ENCODE results near the gene RCVRN.

RCVRN gene

DNA sequence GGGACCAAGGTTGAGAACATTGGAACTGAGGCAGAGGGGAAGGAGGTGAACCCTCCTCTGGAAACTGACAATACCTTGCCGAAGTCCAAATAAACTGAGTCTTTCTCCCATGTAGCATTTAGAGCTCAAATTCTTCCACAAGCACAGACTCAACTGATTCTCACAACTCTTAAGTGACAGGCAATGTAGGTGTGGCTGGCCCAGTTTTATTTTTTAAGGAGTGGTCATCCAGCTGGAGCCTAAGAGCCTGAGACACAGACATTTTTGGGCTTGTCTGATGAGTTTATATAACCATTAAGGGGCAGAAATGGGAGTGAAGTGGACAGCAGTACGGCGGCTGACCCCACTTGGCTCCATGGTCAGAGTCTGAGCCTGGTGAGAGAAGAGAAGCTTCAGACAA is 10.8 kb downstream of the RCVRN start:
- no peak for DNase-seq

DNA sequence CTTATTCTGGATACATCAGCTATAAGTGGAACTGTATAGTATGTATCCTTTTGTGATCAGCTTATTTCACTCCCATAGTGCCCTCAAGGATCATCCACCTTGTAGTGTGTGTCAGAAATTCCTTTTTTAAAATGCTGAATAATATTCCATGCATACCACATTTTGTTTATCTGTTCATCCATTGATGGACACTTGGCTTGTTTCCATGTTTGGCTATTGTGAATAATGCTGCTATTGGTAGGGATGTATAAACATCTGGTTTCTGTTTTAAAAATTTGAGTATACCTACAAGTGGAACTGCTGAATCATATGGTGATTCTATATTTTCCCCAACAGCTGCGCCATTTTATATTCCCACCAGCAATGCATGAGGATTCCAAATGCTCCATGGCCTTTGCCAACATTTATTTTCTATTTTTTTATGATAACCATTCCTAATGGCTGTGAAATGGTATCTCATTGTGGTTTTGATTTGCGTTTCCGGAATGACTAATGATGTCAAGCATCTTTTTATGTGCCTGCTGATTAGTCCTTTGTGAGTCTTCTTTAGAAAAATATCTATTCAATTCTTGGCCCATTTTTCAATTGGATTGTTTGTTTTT is 11.6 kb downstream of the RCVRN start:
- no peak for DNase-seq

DNA sequence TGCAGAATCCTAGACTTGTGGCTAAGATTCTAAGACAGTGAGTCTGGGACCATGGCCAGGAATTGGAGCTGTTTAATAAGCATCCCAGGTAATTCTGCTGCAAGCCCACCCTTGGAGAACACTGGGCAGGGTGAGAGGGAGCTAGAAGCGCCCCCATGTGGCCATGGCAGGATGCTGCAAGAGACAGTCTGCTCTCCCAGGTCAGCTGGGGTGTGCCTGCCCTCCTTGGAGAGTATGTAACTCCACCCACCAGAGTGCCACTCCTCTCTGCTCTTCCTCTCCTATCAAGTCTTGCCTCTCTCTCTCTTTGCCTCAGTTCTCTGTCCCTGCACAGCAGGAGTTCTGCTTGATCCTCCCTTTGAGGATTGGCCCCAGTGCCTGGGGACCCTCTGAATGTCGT is 14.9 kb downstream of the RCVRN start:
- DNase-seq = no peak

DNA sequence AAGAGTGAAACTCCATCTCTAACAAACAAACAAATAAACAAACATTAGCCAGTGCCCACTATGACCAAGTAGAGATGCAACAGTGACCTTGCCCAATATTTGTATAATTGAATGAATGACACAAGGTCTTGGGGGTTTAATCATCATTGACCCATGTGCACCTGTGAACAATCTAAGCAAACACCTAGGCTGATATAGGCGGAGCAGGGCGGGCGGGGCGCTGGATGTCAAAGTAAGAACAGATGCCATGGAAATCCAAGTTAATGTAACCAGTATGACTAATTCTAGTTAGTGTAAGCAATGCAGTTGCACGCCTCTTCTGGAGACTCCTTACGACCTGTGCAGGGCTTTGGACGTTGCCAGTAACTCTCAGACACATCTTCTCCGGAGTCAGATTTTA is 17.6 kb downstream of the RCVRN start:
- DNase-seq = no peak

DNA sequence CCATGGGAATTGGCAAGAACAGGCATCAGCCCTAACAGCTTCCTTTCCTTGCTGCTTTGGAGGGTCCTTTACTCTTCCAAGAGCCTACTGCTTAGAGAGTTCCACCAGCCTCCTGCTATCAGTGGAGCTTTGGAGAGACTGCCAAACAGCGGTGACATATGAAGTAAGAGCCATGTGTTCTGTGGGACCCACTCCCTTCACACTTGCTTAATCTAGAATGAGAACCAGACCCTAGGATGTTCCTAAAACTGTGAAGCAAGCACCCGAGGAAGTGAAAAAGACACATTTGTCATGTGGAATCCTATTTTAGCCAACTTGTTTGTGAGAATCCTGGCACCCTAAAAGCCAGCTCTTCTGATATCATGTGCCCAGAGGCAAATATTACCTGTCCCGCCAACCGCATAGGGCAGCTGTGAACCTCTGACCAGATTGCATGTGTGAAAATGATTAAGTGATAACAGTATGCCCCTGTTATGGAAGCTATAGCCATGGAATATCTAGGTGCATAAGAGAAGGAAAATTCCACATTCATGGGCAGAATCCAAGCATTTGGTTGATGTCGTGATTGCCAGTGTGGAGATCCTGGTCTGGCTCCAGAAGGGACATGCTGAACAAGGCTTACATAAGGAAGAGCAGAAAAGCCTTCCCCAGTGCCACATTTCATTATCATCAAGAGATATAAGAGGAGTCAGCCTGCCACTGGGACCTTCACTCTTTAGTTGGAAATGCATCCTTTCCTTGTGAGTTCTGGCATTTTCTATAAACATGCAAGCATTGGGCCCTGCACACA is 18.7 kb downstream of the RCVRN start:
- DNase-seq = no peak

DNA sequence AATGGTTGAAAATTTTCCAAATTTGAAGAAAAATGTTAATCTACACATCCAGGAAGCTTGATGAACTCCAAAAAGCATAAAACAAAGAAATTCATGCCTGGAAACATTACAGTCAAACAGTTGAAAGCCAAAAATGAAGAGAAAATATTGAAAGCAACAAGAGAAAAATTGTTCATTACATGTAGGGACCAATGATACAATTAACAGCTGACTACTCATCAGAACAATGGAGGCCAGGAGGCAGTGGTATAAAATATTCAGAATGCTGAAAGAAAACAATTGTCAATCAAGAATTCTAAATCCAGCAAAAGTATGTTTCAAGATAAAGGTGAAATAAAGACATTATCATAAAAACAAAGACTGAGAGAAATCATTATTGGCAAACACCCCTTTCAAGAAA is 21.6 kb downstream of the RCVRN start:
- no peak for DNase-seq

DNA sequence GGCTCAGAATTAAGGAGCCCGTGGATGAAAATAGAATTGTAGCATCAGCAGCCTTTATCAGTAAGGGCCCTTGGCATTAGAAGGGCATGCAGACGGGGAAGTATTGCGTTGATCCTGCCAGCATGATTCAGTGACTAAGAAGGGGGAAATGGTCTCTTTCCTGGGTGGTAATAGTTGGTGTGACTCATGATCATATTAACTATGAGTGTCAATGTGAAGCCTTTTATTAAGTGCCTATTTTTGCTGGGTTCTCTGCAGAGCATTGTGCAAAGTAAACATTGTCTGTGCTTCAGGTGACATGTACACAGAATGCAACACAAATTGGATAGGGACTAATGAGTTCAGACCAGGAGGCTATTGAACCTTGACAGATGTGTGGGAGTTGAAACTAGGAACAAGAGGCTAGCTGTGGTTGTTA is 24.5 kb downstream of the RCVRN start:
- DNase-seq = no peak

DNA sequence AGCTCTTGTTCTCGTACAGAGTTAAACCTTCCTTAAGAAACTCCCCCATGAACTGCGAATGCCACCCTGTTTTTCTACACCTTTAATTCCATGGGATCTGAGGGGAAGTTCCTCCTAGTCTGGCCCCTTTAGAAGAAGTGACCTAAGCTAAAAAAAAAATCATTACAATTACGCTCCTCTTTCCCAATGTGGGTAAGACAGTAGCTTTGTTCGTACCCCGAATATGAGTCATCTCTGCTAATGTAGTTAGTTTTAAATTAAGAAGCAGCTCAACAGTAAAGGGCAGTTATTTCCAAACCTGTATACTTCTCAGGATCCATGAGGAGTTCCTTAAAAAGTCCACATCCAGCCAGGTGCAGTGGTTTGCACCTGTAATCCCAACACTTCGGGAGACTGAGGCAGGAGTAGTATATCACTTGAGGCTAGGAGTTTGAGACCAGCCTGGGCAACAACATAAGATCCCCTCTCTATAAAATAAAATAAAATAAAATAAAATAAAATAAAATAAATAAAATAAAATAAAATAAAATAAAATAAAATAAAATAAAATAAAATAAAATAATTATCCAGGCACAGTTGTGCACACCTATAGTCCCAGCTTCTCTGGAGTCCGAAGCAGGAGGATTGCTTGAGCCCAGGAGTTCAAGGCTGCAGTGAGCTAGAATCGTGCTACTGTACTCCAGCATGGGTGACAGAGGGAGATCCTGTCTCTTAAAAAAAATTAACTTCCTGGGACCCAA is 26.1 kb downstream of the RCVRN start:
- no peak for DNase-seq

DNA sequence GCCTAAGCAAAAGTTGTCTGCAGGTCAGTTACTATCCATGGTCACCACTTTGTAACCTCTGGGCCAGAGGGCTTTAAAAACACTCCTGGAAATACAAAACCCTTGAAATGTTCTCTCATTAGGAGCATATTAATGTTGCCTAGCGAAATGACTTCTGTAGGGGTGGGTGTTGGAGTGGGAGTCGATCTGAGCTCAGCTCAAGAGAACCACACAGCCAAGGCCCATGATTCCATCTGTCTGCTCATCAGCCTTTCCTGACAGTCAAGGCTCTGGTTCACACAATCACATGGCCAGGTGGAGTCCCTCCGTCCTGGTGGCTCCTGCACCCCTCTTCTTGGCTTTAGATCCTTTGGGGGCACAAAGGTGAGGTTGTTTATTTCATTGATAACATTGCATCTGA is 26.7 kb downstream of the RCVRN start:
- no peak for DNase-seq

DNA sequence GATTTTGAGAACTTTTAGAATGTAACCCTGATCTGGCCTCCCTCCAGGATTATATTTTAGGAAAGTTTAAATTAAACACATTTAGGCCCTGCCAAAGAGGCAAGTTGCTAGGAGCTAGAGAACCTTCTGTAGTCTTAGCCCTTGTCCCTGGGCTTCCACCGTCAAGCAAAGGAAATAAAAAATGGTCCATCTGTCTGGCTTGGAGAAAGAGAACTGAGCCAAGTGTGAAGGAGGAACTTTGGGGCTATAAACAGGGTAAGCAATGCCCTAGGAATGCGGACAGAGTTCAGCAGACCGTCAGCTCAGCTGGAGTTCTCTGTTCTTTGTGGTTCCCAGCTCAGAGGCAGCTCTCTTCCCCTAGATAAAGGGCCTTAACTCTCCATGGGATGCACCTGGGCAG is 29.6 kb downstream of the RCVRN start:
- DNase-seq = no peak

DNA sequence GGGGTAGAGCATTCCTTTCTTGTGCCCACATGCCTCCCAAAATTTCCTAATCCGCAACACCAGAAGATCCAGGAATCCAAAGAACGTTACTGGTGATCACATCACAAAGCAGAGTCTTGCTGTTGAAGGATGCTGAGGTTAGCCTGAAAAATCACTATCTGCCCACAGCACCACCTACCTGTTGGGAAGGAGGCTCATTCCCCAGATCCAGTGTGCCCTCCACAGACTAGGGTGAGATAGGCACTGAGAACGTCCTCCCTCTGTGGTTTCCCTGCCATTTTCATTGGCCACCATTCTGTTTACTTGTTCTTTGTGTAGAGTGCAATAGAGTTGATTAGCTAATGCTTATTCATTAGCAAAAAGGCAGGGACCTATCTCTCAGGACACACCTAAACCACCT is 30.3 kb downstream of the RCVRN start:
- no peak for DNase-seq

DNA sequence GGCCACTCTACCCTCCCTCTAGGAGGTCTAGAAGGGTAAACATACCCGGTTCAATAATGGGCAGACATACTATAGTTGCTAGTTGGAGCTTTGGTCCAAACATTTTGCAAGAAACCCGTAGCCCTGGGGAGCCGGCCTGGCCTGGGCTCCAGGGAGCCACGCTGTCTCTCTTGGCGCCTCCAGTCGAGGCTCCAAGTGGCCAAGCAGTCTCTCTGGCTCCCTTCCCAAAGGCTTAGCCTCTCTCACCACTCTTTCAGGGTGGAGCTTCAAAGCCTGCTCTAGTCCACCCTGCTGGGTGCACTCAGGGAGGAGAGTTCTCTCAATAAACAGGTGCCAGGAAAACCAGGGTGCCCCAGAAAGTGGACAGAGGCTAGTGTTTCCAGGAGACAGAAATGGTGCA is 32.2 kb downstream of the RCVRN start:
- no peak for DNase-seq

DNA sequence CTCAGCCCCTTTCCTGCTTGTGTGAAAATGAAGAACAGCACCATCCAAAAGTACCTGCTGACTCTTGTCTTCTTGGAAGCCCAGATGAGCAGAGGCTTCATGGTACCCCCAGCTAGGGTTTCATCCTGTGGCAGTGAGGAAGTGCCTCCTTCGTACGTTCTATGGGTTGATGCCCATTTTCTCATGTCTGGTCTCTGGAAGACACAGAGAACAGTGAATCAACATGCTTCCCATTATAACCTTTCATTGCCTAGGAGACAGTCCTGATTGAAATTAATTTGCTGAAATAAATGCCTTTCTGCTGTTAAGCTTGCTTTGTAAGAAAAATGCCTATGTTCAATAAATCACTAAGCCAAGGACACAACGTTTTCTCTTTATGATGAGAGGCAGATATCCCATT is 36.5 kb downstream of the RCVRN start:
- no peak for DNase-seq

DNA sequence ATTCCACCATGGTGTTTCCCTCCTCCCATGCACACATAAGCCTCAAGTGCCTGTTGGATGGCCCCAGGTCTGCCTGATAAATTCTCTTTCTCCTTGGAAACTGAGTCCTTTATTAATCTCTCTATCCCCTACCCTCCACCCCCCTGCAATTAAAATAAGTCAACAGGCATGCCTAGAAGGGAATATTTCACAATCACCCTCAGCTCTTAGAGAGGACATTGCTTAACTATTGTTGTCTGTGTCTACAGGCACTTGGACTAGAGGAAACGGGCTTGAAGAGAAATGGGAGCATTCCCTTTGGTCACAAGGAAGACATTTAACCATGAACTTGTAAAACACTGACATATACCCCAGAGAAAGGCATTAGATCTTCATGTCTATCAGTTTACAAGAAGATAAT is 39.5 kb downstream of the RCVRN start:
- DNase-seq = no peak

DNA sequence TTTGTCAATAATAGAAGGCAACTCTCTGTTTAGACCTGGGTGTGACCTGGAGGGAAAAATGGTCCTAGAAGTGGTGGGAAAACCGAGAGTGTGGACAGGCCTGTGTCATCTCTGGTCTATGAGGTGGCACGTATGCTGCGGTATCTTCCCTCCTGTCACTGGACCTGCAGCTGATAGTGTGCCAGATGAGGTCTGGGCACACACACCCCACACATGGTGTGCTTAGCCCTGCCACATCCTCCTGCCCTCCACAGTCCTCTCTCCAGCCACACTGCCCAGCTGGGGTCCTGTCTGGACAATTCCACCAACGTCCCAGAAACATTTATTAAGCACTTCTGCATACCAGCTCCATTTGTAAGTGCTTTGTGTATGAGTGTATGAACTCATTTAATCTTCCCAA is 42.1 kb downstream of the RCVRN start:
- DNase-seq = no peak

DNA sequence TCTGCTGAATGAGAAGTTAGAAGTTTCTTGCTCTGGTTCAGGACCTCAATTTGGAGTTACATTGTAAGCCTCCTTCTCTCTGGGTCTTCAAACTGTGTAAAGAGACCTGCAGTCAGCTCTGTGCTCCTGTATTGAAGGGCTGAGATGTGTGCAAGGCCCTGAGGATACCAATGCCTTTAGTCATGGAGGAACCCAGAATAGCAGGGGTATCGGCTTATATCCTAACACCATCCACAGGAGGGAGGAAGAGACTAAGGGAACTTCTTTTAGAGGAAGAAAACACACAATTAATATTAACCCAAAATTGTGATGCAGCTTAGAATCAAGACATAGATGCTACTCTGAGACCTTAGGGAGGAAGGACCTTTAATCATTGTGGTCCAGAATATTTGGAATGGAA is 42.9 kb downstream of the RCVRN start:
- DNase-seq = no peak

DNA sequence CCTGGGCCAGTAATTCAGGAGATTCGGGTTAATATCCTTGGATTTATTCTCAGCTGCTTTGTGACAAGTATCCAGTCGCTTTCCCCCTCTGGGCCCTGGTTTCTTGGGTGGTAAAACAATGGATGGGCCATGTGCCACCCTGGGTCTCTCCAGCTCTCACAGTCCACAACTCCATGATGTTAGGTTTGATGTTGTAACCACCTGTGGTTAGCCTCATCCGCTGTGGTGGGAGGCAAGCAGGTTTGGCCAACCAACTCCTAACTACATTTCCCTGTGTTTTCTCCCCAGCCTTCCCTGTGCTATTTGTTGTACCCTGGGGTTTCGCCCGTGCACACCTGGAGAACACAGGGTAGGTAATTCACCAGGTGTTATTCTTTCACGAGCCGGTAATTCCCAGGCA is 44.2 kb downstream of the RCVRN start:
- DNase-seq = no peak

DNA sequence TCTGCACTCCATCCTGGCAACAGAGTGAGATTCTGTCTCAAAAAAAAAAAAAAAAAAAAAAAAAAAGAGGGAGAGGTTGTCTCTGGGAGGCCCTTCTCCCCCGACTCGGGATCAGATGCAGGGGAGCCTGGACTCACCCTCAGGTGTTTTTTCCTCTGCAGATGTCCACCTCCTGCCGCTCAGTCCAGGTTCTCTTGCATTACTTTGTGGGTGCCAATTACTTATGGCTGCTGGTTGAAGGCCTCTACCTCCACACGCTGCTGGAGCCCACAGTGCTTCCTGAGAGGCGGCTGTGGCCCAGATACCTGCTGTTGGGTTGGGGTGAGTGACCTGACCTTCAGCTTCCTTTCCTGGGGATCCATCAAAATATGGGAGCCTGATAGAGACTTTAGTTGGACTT is 45.3 kb downstream of the RCVRN start:
- DNase-seq = no peak

DNA sequence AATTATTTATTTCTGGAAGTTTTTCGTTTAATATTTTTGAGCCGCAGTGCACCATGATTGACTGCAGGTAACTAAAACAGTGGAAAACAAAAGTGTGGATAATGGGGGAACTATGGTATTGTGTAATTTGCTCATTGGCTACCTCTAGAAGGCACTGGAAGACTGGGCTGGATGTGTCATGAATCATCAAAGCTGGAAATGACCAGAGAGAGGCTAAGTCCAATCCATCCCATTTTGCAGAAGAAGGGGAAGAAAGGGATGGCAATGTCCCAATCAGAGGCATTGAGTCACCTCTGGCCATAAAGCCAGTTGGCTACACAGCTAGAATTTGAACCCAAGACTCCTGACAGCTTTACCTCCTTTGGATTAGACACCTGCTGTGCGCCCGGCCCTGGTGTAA is 50.0 kb downstream of the RCVRN start:
- DNase-seq = no peak

DNA sequence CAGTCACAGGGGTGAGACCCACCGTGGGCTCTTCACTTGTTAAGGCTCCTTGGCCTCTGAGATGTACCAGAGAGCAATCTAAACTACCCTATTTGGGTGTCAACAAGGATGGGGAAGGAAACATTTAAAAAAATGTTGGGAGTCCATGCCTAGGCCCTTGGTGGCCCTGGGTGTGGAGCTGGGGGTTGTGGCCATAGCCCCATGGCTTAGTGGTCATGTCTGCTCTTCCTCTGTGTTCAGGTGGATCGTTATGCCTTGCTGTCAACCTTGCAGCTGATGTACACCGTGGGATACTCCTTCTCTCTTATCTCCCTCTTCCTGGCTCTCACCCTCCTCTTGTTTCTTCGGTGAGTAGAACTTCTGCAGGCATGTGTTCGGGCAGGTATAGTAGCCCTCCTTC is 50.8 kb downstream of the RCVRN start:
- DNase-seq = no peak

DNA sequence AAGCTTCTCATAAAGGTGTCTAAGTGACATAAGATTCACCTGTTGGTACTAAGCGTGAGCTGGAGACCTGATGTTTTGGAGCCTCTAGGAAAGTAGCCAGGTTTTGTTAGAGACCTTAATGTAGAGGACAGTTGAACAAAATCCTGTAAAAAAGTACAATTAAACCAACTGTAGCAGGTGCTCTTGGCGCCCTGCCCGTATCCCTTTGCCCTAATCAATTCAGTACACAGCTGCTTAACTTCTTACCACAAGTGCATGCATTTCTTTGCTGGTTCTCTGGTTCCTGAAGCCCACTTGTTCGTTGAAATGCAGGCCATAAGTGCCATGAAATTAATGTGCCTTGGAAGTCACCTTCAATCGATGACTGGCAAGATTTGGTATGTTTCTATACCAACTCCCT is 54.9 kb downstream of the RCVRN start:
- no peak for DNase-seq

Data from CD4-positive, alpha-beta T cell treated with Interleukin-17A for 4 hours (primary cell).